Brain microvascular endothelial cell (primary cell): ENCODE results near the gene KLF6.

Experiments
- DNase-seq: peaks from one replicate; pipeline ENCODE4 v3.0.0-alpha.2; 2020
- H3K27ac ChIP-seq: fragments of 250-450 bp; sonication (Bioruptor Pico); 2 replicates; pipeline ENCODE4 v1.5.1; 2020; ENCODE audit warnings: mild to moderate bottlenecking, moderate library complexity
- H3K27me3 ChIP-seq: fragments of 250-450 bp; sonication (Bioruptor Pico); replicated peaks from 2 replicates; pipeline ENCODE4 v1.5.1; 2020; ENCODE audit warnings: mild to moderate bottlenecking
- H3K36me3 ChIP-seq: fragments of 250-450 bp; sonication (Bioruptor Pico); replicated peaks from 2 replicates; pipeline ENCODE4 v1.5.1; 2020; ENCODE audit warnings: mild to moderate bottlenecking
- H3K4me3 ChIP-seq: 2 replicates; pipeline ENCODE4 v1.5.1; 2011; ENCODE audit warnings: low read depth, mild to moderate bottlenecking, control low read depth, low read length, moderate library complexity
- CTCF ChIP-seq: IDR thresholded peaks from 2 replicates; pipeline ENCODE4 v1.5.1; 2011; ENCODE audit warnings: low read depth, mild to moderate bottlenecking, moderate library complexity, low read length, control low read depth, inconsistent platforms; ENCODE audit errors: missing control alignments
- in situ Hi-C: cut with HindIII; loops from 2 replicates; pipeline ENCODE4 v1.10.0; 2017; ENCODE audit warnings: low sequenced_read_pairs, low pct_ligation_motif_present

The KLF6 gene

DNA sequence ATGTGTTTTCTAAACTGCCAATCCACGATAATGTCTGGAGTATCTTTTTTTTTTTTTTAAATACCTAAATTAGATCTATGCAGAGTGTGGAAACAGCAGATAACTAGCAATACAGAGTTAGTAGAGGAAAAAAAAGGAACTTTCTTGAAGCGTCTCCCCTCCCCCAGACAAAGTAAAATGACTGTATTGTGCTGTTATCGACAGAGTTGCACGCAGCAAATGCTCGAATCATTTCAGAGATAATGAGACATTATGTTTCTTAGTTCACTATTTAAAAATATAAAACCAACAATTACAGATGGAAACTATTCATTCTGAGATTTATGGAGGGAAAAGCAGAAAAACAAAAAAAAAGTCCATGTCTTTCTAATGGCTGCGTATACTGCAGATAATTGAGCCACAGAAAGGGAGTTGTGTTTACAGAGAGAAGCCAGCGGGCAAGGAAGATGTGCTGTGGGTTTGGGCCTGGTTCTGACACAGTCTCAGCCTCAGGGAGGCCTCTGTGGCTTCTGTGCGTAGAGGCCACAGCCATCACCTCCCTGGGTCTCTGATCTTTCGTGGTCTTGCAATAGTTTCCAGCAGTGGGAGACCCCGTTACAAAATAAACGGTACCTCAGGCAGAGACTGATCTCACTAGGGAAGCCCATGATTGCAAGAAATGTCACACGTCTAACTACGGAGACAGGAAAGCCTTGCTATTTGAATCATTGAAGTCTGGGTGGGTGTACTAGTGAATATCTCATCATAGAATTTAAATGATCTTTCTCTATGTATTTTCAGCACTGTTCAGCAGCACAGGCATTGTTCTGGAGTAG lies 19.1 kb upstream of the KLF6 start:
- Histone ChIP-seq H3K27ac (peak overlapping the region; percentile 99), H3K4me3 (no peak overlapping the region), H3K36me3 (no peaks in the 10 kb centered on the region), H3K27me3 (no peaks in the 10 kb centered on the region)
- no peak for TF ChIP-seq CTCF
- in situ Hi-C loops, result no loop called here
- DNase-seq, result no peak

DNA sequence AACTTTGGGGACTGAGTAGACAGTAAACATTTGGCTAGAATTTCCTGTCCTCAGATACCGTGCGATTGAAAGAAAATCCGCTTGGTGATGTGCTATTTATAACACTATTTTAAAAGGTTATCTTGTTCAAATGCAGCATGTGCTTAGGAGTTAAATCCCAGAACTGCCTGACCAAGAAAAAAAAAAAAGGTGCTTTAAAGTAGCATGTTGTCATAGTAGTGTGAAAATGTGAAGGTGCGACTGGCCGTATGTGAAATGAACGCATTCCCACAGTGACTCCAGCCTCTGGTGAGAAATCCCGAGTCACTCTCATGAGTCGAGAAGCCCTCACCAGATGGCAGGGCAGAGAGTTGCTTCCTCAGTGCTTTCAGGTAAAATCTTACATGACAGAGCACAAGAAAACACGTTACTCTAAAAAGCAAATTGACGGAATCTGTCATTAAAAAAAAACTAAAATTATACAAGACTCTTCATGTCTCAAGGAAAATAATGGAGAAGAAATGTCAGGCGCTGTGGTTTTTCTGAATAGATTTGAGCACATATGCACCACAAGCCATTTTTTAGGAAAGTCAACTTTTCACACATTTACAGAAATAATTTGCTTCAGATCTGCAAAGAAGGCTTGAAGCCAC lies 18.4 kb upstream of the KLF6 start:
- DNase-seq, result no peak
- H3K27ac ChIP-seq, result peak overlapping the region; percentile 99
- H3K36me3 ChIP-seq, result no peaks in the 10 kb centered on the region
- no peaks in the 10 kb centered on the region for H3K27me3 ChIP-seq
- H3K4me3 ChIP-seq, result no peak overlapping the region
- TF ChIP-seq CTCF, result no peak
- in situ Hi-C loops, result no loop called here

DNA sequence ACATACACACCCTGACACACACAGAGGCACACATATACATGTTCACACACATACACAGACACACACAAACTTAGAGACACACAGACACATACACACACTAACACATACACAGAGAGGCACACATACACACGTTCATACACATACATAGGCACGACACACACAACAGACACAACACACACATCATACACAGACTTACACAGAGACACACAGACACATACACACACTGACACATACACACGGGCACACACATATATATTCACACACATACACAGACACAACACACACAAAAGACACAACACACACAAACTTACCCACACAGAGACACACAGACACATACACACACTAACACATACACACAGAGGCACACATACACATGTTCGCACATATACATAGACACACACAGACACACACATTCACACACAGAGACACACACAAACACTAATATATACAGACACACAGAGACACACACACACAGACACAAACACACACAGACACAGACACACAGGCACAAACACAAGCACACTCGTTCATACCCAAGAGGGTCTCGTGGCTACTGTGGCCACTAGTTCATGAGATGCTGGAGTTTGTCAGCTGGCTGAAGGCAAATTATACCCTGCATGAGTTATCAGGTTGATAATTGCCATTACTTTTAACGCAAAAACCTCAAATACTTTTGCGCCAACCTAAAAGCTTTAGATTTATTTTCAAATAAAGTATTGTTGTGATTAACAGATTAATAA lies 17.7 kb upstream of the KLF6 start:
- no peak overlapping the region for H3K4me3 ChIP-seq
- in situ Hi-C loops, result no loop called here
- H3K27me3 ChIP-seq, result no peaks in the 10 kb centered on the region
- H3K36me3 ChIP-seq, result no peaks in the 10 kb centered on the region
- no peak overlapping the region for H3K27ac ChIP-seq
- TF ChIP-seq CTCF, result no peak
- no peak for DNase-seq

DNA sequence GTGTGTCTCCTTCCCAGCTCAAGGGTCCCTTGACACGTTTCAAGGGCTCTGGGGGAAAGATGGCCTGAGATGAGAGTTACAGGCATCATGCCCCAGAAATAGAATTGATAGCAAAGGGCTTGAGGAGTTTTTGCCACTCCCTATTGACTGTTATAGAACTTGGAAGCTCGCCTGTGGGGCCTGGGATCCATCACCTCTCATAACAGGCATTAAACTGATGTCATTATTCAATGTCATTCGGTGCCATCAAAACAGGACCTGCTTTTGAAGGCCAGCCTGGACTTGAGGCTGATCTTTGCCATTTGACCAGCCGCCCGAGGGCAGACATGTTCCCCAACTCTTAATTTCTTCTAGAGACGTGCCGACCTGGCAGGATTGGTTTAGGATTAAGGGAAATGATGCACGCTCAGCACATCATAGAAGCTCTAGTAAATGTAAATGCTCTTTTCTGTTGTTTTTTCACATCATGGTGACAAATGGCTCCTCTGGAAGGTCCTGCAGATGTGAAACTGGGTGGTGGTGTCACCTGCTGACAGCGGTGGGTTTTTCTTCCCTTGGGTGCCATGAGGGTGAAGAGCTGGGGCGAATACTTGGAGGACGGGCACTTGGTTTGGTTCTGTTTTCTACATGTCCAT lies 16.7 kb upstream of the KLF6 start:
- H3K36me3 ChIP-seq, result no peaks in the 10 kb centered on the region
- no peak overlapping the region for H3K4me3 ChIP-seq
- no peak for DNase-seq
- TF ChIP-seq CTCF, result no peak
- no peak overlapping the region for H3K27ac ChIP-seq
- in situ Hi-C loops, result no loop called here
- no peaks in the 10 kb centered on the region for H3K27me3 ChIP-seq

DNA sequence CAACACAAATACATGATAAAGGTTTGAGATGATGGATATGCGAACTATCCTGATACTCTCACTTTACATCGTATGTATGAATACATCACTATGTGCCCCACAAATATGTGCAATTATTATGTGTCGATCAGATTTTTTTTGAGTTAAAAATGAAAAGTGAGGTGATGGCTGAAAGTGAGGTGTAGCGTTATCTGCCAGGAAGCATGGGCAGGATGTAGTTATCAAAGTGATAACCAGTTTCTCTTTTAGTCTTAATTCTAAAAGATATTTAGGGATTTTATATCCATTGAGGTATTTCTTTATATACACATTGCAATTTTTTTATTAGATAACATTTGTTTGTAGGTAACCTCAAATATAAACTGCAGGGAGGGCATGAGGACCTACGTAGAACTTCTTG lies 15.6 kb upstream of the KLF6 start:
- H3K36me3 ChIP-seq, result no peaks in the 10 kb centered on the region
- in situ Hi-C loops, result no loop called here
- H3K4me3 ChIP-seq, result no peak overlapping the region
- no peak overlapping the region for H3K27ac ChIP-seq
- DNase-seq, result no peak
- no peaks in the 10 kb centered on the region for H3K27me3 ChIP-seq
- TF ChIP-seq CTCF, result no peak
